Sigmoid colon (tissue), 7 donors: Measurements from ENCODE around the gene KIAA0513. TPM values are rescaled to one million over a fixed set of nuclear protein-coding genes. Genes with fewer than 3 reads are reported as not detected.
A peak's percentile ranks its signal among the peaks of the same experiment; 100 is the strongest.

ENCODE experiments used
- DNase-seq: peaks from one replicate; pipeline ENCODE4 v3.0.0-alpha.2; 2019
- H3K27ac ChIP-seq, 4 donors: fragments of 200-600 bp; sonication (generic); one replicate each; pipeline ENCODE4 v1.5.1; 2016 to 2019; ENCODE audit warnings: mild to moderate bottlenecking in 1 of 4
- H3K27me3 ChIP-seq, 3 donors: fragments of 200-600 bp; sonication (generic); one replicate each; pipeline ENCODE4 v1.5.1; 2019; ENCODE audit warnings: mild to moderate bottlenecking in 1 of 3
- H3K36me3 ChIP-seq, 4 donors: fragments of 200-600 bp; sonication (generic); one replicate each; pipeline ENCODE4 v1.5.1; 2016 to 2019
- H3K4me1 ChIP-seq, 4 donors: fragments of 200-600 bp; sonication (generic); one replicate each; pipeline ENCODE4 v1.5.1; 2017 to 2019
- H3K4me3 ChIP-seq, 4 donors: fragments of 200-600 bp; sonication (generic); one replicate each; pipeline ENCODE4 v1.5.1; 2017 to 2019; ENCODE audit warnings: mild to moderate bottlenecking in 2 of 4, moderate library complexity in 1 of 4
- H3K9me3 ChIP-seq, 4 donors: fragments of 200-600 bp in 3 of 4; sonication (generic) in 3 of 4; one replicate each; pipeline versions ENCODE4 v1.5.1 to v1.6.1; 2013 to 2019
- CTCF ChIP-seq, 4 experiments: fragments of 450-650 bp in 3 of 4; fragments of 200-600 bp in 1 of 4; IDR thresholded peaks; one replicate each; pipeline ENCODE4 v1.5.1; 2016 to 2019; ENCODE audit warnings: antibody characterized with exemption in 4 of 4, mild to moderate bottlenecking in 3 of 4, moderate library complexity in 2 of 4
- EP300 ChIP-seq, 4 donors: sonication (generic); formaldehyde crosslinking; IDR thresholded peaks; one replicate each; pipeline ENCODE4 v1.6.1; 2017; ENCODE audit warnings: antibody characterized with exemption in 4 of 4
- POLR2A ChIP-seq, 2 donors: fragments of 450-650 bp; IDR thresholded peaks; one replicate each; pipeline ENCODE4 v1.6.1; 2016; ENCODE audit warnings: antibody characterized with exemption in 2 of 2, mild to moderate bottlenecking in 2 of 2, moderate library complexity in 2 of 2
- POLR2AphosphoS5 ChIP-seq, 4 donors: sonication (generic); formaldehyde crosslinking; IDR thresholded peaks; one replicate each; pipeline ENCODE4 v1.6.1; 2017; ENCODE audit warnings: antibody characterized with exemption in 4 of 4
- WGBS, 2 donors: extraction: QIAGEN DNeasy Blood & Tissue Kit; methylation state at CpG; one replicate each; pipeline ENCODE4 v1.1.7; 2013; 5-methylcytosine and 5-hydroxymethylcytosine counted together
- intact Hi-C: fragments of 100-400 bp; cut with DNase I; formaldehyde crosslinking; loops from one replicate; pipeline ENCODE4 v1.15.1; 2023
- polyA plus RNA-seq, 3 donors: library from polyadenylated mRNA; stranded (reverse); fragments of 200-250 nt; gene quantifications; one replicate each; pipeline ENCODE4 v1.2.3, GENCODE V29; 2013
- total RNA-seq, 4 donors: library from RNA; depleted of rRNA; stranded (reverse); fragments of >200 nt; gene quantifications; one replicate each; pipeline ENCODE4 v1.1.0, GENCODE V29; 2016
- donor health status: healthy with polysubstance abuse.
- donor health status: Bipolar disorder and iron deficiency.
- donor health status: healthy.

The KIAA0513 gene
- total and polyA plus RNA-seq, 7 donors, result 8.4 to 40.2 (median 18.6) TPM

- no peak for DNase-seq
- H3K36me3 ChIP-seq, result peaks cover 25 to 48% (median 31%) of the 10 kb centered on the region in 4 donors
- H3K27ac ChIP-seq, result peak overlapping the region; percentile 82 to 89 (median 87)
- no peaks in the 10 kb centered on the region for H3K9me3 ChIP-seq
- TF ChIP-seq CTCF (IDR thresholded peaks at IDR 0.05), result no peak
- TF ChIP-seq POLR2AphosphoS5 (IDR thresholded peaks at IDR 0.05), result no peak
- TF ChIP-seq EP300 (IDR thresholded peaks at IDR 0.05), result no peak
- no peak for TF ChIP-seq POLR2A (IDR thresholded peaks at IDR 0.05)
- no peaks in the 10 kb centered on the region for H3K27me3 ChIP-seq
- intact Hi-C loops, result no loop called here
- peaks cover 0 to 55% (median 47%) of the 10 kb centered on the region in 4 donors for H3K4me1 ChIP-seq
- 18 to 62% methylated on average over 3 of the region's 3 CpGs for WGBS, 2 donors
- H3K4me3 ChIP-seq, result no peak overlapping the region
Measured at GRCh38 chr16:84992717-84993075, 34.9 kb upstream of the KIAA0513 start.

- no peak for TF ChIP-seq CTCF (IDR thresholded peaks at IDR 0.05)
- TF ChIP-seq POLR2AphosphoS5 (IDR thresholded peaks at IDR 0.05), result no peak
- TF ChIP-seq POLR2A (IDR thresholded peaks at IDR 0.05), result no peak
- no peak for TF ChIP-seq EP300 (IDR thresholded peaks at IDR 0.05)
- Histone ChIP-seq H3K4me3 (no peak overlapping the region), H3K27ac (peak overlapping the region; percentile 82 to 89 (median 87)), H3K36me3 (peaks cover 14 to 35% (median 22%) of the 10 kb centered on the region in 4 donors), H3K4me1 (peaks cover 0 to 66% (median 57%) of the 10 kb centered on the region in 4 donors), H3K9me3 (no peaks in the 10 kb centered on the region), H3K27me3 (no peaks in the 10 kb centered on the region)
- intact Hi-C loops, result no loop called here
- no peak for DNase-seq
- WGBS, 2 donors, result 93 to 96% methylated on average over 8 of the region's 8 CpGs
Measured at GRCh38 chr16:84993926-84994325, 33.7 kb upstream of the KIAA0513 start.

GRCh38 chr16:84995663-84996062, 31.9 kb upstream of the KIAA0513 start:
- Histone ChIP-seq H3K4me1 (peaks cover 0 to 83% (median 75%) of the 10 kb centered on the region in 4 donors), H3K36me3 (peaks cover 0 to 18% (median 9%) of the 10 kb centered on the region in 4 donors), H3K27ac (peak overlapping the region; percentile 82 to 89 (median 87)), H3K4me3 (no peak overlapping the region), H3K27me3 (no peaks in the 10 kb centered on the region), H3K9me3 (no peaks in the 10 kb centered on the region)
- no peak for DNase-seq
- TF ChIP-seq POLR2A (IDR thresholded peaks at IDR 0.05), result no peak
- peak in 2 of 4 donors; percentile 11 to 15 for TF ChIP-seq POLR2AphosphoS5 (IDR thresholded peaks at IDR 0.05)
- TF ChIP-seq EP300 (IDR thresholded peaks at IDR 0.05), result peak in 3 of 4 donors; percentile 39 to 89 (median 47)
- TF ChIP-seq CTCF (IDR thresholded peaks at IDR 0.05), result no peak
- WGBS, 2 donors, result 37 to 69% methylated on average over 8 of the region's 8 CpGs
- intact Hi-C loops, result no loop called here

- Histone ChIP-seq H3K27me3 (no peaks in the 10 kb centered on the region), H3K36me3 (peaks cover 0 to 14% (median 9%) of the 10 kb centered on the region in 4 donors), H3K4me1 (peaks cover 0 to 89% (median 82%) of the 10 kb centered on the region in 4 donors), H3K4me3 (no peak overlapping the region), H3K9me3 (no peaks in the 10 kb centered on the region), H3K27ac (peak overlapping the region; percentile 82 to 89 (median 87))
- WGBS, 2 donors, result 94% methylated on average over 11 of the region's 11 CpGs
- no peak for DNase-seq
- TF ChIP-seq POLR2AphosphoS5 (IDR thresholded peaks at IDR 0.05), result no peak
- intact Hi-C loops, result no loop called here
Measured at GRCh38 chr16:84996365-84996764, 31.2 kb upstream of the KIAA0513 start.

GRCh38 chr16:84999200-84999599, 28.4 kb upstream of the KIAA0513 start:
- WGBS, 2 donors, result 58 to 80% methylated on average over 3 of the region's 3 CpGs
- intact Hi-C loops, result no loop called here
- Histone ChIP-seq H3K4me1 (peaks cover 0 to 90% (median 89%) of the 10 kb centered on the region in 4 donors), H3K4me3 (no peak overlapping the region), H3K9me3 (no peaks in the 10 kb centered on the region), H3K36me3 (peaks cover 0 to 4% (median 3%) of the 10 kb centered on the region in 4 donors), H3K27me3 (no peaks in the 10 kb centered on the region), H3K27ac (peak overlapping the region; percentile 82 to 92 (median 88))
- no peak for TF ChIP-seq POLR2A (IDR thresholded peaks at IDR 0.05)
- DNase-seq, result no peak
